ENCODE data around the gene HOXA3.

DNA sequence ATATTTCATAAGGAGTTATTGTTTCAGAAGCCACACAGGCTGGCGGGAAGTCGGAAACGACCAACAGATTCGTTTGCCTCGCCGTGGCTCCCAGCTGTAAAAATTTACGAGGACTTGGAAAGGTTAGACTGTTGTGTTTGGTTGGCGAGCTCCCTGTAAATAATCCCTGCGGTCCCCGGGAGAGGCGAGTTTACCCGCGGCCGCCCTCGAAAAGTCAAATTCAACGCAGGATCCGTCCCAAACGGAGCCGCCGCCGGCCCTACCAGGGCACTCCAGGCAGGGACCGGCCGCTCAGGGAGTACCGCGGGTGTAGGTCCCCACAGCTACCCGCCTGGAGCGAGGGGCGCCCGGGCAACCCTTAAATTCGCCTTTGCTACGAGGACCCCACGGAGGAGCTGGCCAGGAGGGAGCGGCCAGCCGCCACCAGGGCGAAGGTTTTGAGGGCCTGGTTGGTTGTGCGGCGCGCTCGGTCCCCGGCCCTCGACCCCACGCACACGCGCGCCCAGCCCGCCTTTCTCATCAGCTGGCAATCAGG lies 13.7 kb upstream of the HOXA3 start:
- TF ChIP-seq, protein P1, sequence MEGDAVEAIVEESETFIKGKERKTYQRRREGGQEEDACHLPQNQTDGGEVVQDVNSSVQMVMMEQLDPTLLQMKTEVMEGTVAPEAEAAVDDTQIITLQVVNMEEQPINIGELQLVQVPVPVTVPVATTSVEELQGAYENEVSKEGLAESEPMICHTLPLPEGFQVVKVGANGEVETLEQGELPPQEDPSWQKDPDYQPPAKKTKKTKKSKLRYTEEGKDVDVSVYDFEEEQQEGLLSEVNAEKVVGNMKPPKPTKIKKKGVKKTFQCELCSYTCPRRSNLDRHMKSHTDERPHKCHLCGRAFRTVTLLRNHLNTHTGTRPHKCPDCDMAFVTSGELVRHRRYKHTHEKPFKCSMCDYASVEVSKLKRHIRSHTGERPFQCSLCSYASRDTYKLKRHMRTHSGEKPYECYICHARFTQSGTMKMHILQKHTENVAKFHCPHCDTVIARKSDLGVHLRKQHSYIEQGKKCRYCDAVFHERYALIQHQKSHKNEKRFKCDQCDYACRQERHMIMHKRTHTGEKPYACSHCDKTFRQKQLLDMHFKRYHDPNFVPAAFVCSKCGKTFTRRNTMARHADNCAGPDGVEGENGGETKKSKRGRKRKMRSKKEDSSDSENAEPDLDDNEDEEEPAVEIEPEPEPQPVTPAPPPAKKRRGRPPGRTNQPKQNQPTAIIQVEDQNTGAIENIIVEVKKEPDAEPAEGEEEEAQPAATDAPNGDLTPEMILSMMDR (IDR thresholded peaks at IDR 0.05; ENCODE audit: insufficient read depth, low read depth, low read length): no peak
- TF ChIP-seq EZH2 (IDR thresholded peaks at IDR 0.05; ENCODE audit: insufficient read depth, low read length): no peak
